HUES48 (cell line): Measurements from ENCODE around the gene TCF12.

Experiments
- H3K27ac ChIP-seq: one replicate; pipeline ENCODE4 v1.7.0; 2013; ENCODE audit warnings: low read depth, low read length, inconsistent platforms
- H3K27me3 ChIP-seq: 2 replicates; pipeline ENCODE4 v1.6.1; 2013; ENCODE audit warnings: mild to moderate bottlenecking, low read length; ENCODE audit not compliant: control insufficient read depth, insufficient read depth
- H3K36me3 ChIP-seq: 2 replicates; pipeline ENCODE4 v1.6.1; 2013; ENCODE audit warnings: low read length; ENCODE audit not compliant: control insufficient read depth, insufficient read depth
- H3K4me1 ChIP-seq: 2 replicates; pipeline ENCODE4 v1.6.1; 2013; ENCODE audit warnings: mild to moderate bottlenecking, low read length; ENCODE audit not compliant: control insufficient read depth, insufficient read depth
- H3K4me3 ChIP-seq: 2 replicates; pipeline ENCODE4 v1.5.1; 2013; ENCODE audit warnings: mild to moderate bottlenecking, low read depth, low read length
- H3K9ac ChIP-seq: 2 replicates; pipeline ENCODE4 v1.6.1; 2013; ENCODE audit warnings: mild to moderate bottlenecking, low read depth, low read length, moderate library complexity
- H3K9me3 ChIP-seq: 2 replicates; pipeline ENCODE4 v1.6.1; 2013; ENCODE audit warnings: low read length; ENCODE audit not compliant: control insufficient read depth, insufficient read depth

TCF12 gene

GRCh38 chr15:56977232-56977631 is 58.8 kb downstream of the TCF12 start:
- H3K9me3 ChIP-seq, result no peaks in the 10 kb centered on the region
- H3K27ac ChIP-seq, result no peak overlapping the region
- H3K4me3 ChIP-seq, result no peak overlapping the region
- peaks cover 18% of the 10 kb centered on the region; the same call in 1 of the 2 replicates for H3K4me1 ChIP-seq
- no peak overlapping the region for H3K9ac ChIP-seq
- no peaks in the 10 kb centered on the region for H3K36me3 ChIP-seq
- H3K27me3 ChIP-seq, result no peaks in the 10 kb centered on the region

GRCh38 chr15:56978898-56979662 is 60.6 kb downstream of the TCF12 start:
- Histone ChIP-seq H3K4me1 (peaks cover 20% of the 10 kb centered on the region), H3K27ac (no peak overlapping the region), H3K27me3 (no peaks in the 10 kb centered on the region), H3K4me3 (no peak overlapping the region), H3K9me3 (no peaks in the 10 kb centered on the region), H3K9ac (no peak overlapping the region), H3K36me3 (no peaks in the 10 kb centered on the region)

- Histone ChIP-seq H3K27ac (no peak overlapping the region), H3K36me3 (no peaks in the 10 kb centered on the region), H3K9me3 (no peaks in the 10 kb centered on the region), H3K4me1 (peaks cover 31% of the 10 kb centered on the region), H3K27me3 (no peaks in the 10 kb centered on the region), H3K4me3 (no peak overlapping the region), H3K9ac (no peak overlapping the region)
These were observed 62.0 kb downstream of the TCF12 start for GRCh38 chr15:56980473-56980872.

- no peak overlapping the region for H3K27ac ChIP-seq
- peaks cover 38% of the 10 kb centered on the region for H3K4me1 ChIP-seq
- H3K9me3 ChIP-seq, result no peaks in the 10 kb centered on the region
- H3K9ac ChIP-seq, result no peak overlapping the region
- H3K4me3 ChIP-seq, result no peak overlapping the region
- H3K27me3 ChIP-seq, result no peaks in the 10 kb centered on the region
- H3K36me3 ChIP-seq, result no peaks in the 10 kb centered on the region
These were observed 62.7 kb downstream of the TCF12 start for GRCh38 chr15:56981160-56981559.

- H3K9me3 ChIP-seq, result no peaks in the 10 kb centered on the region
- H3K9ac ChIP-seq, result no peak overlapping the region
- no peak overlapping the region for H3K4me3 ChIP-seq
- no peaks in the 10 kb centered on the region for H3K36me3 ChIP-seq
- H3K4me1 ChIP-seq, result peaks cover 51% of the 10 kb centered on the region
- H3K27ac ChIP-seq, result no peak overlapping the region
- no peaks in the 10 kb centered on the region for H3K27me3 ChIP-seq
These were observed 64.5 kb downstream of the TCF12 start for GRCh38 chr15:56982987-56983386.

- Histone ChIP-seq H3K9ac (no peak overlapping the region), H3K36me3 (no peaks in the 10 kb centered on the region), H3K4me1 (peaks cover 59% of the 10 kb centered on the region)
These were observed 66.4 kb downstream of the TCF12 start for GRCh38 chr15:56984681-56985481.

GRCh38 chr15:56985856-56986255 is 67.4 kb downstream of the TCF12 start:
- no peak overlapping the region for H3K4me3 ChIP-seq
- peaks cover 59% of the 10 kb centered on the region for H3K4me1 ChIP-seq
- H3K27ac ChIP-seq, result peak overlapping the region; percentile 4
- no peak overlapping the region for H3K9ac ChIP-seq
- H3K36me3 ChIP-seq, result no peaks in the 10 kb centered on the region
- H3K9me3 ChIP-seq, result no peaks in the 10 kb centered on the region
- H3K27me3 ChIP-seq, result no peaks in the 10 kb centered on the region

More at GRCh38 chr15:56984681-56985481, 66.4 kb downstream of the TCF12 start:
- no peak overlapping the region for H3K27ac ChIP-seq
- no peak overlapping the region for H3K4me3 ChIP-seq
- no peaks in the 10 kb centered on the region for H3K27me3 ChIP-seq
- H3K9me3 ChIP-seq, result no peaks in the 10 kb centered on the region

GRCh38 chr15:56987286-56987685 is 68.8 kb downstream of the TCF12 start:
- Histone ChIP-seq H3K4me1 (peaks cover 59% of the 10 kb centered on the region), H3K36me3 (no peaks in the 10 kb centered on the region), H3K9me3 (no peaks in the 10 kb centered on the region), H3K27ac (no peak overlapping the region), H3K4me3 (no peak overlapping the region), H3K27me3 (no peaks in the 10 kb centered on the region), H3K9ac (no peak overlapping the region)

- H3K4me1 ChIP-seq, result peaks cover 54% of the 10 kb centered on the region
- H3K9me3 ChIP-seq, result no peaks in the 10 kb centered on the region
- no peak overlapping the region for H3K4me3 ChIP-seq
- no peaks in the 10 kb centered on the region for H3K27me3 ChIP-seq
- no peak overlapping the region for H3K9ac ChIP-seq
- H3K27ac ChIP-seq, result no peak overlapping the region
- peaks cover 5% of the 10 kb centered on the region for H3K36me3 ChIP-seq
These were observed 69.8 kb downstream of the TCF12 start for GRCh38 chr15:56988219-56988618.

GRCh38 chr15:56989411-56989924 is 71.0 kb downstream of the TCF12 start:
- Histone ChIP-seq H3K27me3 (no peaks in the 10 kb centered on the region), H3K4me1 (peaks cover 48% of the 10 kb centered on the region), H3K27ac (no peak overlapping the region), H3K36me3 (peaks cover 10% of the 10 kb centered on the region), H3K9ac (no peak overlapping the region), H3K4me3 (no peak overlapping the region), H3K9me3 (no peaks in the 10 kb centered on the region)

- Histone ChIP-seq H3K27ac (no peak overlapping the region), H3K27me3 (no peaks in the 10 kb centered on the region)
These were observed 72.6 kb downstream of the TCF12 start for GRCh38 chr15:56991017-56991416.

More at GRCh38 chr15:56991017-56991416, 72.6 kb downstream of the TCF12 start:
- H3K9ac ChIP-seq, result no peak overlapping the region
- H3K36me3 ChIP-seq, result peaks cover 10% of the 10 kb centered on the region
- H3K9me3 ChIP-seq, result no peaks in the 10 kb centered on the region
- peaks cover 36% of the 10 kb centered on the region for H3K4me1 ChIP-seq
- H3K4me3 ChIP-seq, result no peak overlapping the region
